Suprapubic skin (tissue), 4 donors: ENCODE measurements around the gene EVA1B. TPM values are rescaled to one million over a fixed set of nuclear protein-coding genes. Genes with fewer than 3 reads are reported as not detected.

ENCODE experiments used
- DNase-seq, 2 donors: peaks; one replicate each; pipeline ENCODE4 v3.0.0-alpha.2; 2019; ENCODE audit warnings: low spot score in 2 of 2
- H3K27ac ChIP-seq: fragments of 200-600 bp; sonication (generic); one replicate; pipeline ENCODE4 v1.5.1; 2019
- H3K27me3 ChIP-seq: fragments of 200-600 bp; sonication (generic); one replicate; pipeline ENCODE4 v1.5.1; 2019
- H3K36me3 ChIP-seq: fragments of 200-600 bp; sonication (generic); one replicate; pipeline ENCODE4 v1.5.1; 2019
- H3K4me1 ChIP-seq: fragments of 200-600 bp; sonication (generic); one replicate; pipeline ENCODE4 v1.5.1; 2019
- H3K4me3 ChIP-seq: fragments of 200-600 bp; sonication (generic); one replicate; pipeline ENCODE4 v1.5.1; 2019; ENCODE audit warnings: mild to moderate bottlenecking
- H3K9me3 ChIP-seq: fragments of 200-600 bp; sonication (generic); one replicate; pipeline ENCODE4 v1.5.1; 2019
- EP300 ChIP-seq: sonication (generic); formaldehyde crosslinking; IDR thresholded peaks from one replicate; pipeline ENCODE4 v1.6.1; 2017; ENCODE audit warnings: antibody characterized with exemption
- POLR2A ChIP-seq, 2 donors: fragments of 450-650 bp; IDR thresholded peaks; one replicate each; pipeline ENCODE4 v1.6.1; 2017; ENCODE audit warnings: antibody characterized with exemption in 2 of 2, mild to moderate bottlenecking in 2 of 2, moderate library complexity in 2 of 2
- POLR2AphosphoS5 ChIP-seq, 3 donors: sonication (generic); formaldehyde crosslinking; IDR thresholded peaks; one replicate each; pipeline ENCODE4 v1.6.1; 2017; ENCODE audit warnings: antibody characterized with exemption in 3 of 3
- WGBS: methylation state at CpG from one replicate; pipeline ENCODE4 v1.1.5; 2018; 5-methylcytosine and 5-hydroxymethylcytosine counted together
- total RNA-seq, 4 donors: library from RNA; depleted of rRNA; stranded (reverse); fragments of >200 nt; gene quantifications; one replicate each; pipeline ENCODE4 v1.1.0, GENCODE V29; 2016
- TF ChIP-seq, protein P1 (sequence below), 2 donors: fragments of 200-600 bp in 1 of 2; fragments of 450-650 bp in 1 of 2; sonication (generic) in 1 of 2; IDR thresholded peaks; one replicate each; pipeline ENCODE4 v1.5.1; 2016 to 2019; ENCODE audit warnings: antibody characterized with exemption in 2 of 2, mild to moderate bottlenecking in 1 of 2, moderate library complexity in 1 of 2

Gene EVA1B
- total RNA-seq, 4 donors from 2014 or later, result 13.3 to 28.0 (median 19.2) TPM

DNA sequence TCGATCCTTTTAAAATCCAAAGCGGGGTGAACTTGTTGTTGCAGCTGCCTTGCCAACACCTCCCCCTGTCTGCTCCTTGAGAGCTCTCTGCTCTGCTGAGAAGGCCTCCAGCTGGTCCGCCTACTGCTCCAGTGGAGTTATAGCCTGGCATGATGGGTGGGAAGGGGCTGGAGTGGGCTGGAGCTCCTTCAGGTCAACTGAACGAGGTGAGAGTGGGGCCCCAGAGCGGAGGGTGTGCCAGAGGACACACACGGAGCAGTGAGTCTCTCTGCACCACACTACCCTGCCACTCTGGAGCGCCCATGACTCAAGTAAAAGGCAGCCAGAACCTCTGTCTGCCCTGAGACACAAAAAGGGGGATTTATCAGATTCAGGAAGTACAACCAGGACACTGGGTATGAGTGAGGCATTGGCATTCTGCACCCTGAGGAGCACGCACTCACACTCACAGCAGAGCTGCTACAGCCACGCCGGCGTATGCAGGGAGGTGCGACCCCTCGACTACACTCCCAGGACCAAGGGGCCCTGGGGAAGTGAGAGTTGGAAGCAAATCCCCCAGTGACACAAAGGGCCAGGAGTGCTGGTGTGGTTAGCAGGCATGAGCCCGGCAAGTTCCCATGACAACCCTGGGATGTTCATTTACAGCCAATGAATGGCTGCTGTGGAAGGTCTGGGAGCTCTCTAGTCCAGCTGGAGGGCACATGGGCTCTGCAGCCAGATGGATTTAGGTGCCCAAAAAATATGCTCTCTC lies 28.0 kb upstream of the EVA1B start:
- H3K36me3 ChIP-seq, result peaks cover 57% of the 10 kb centered on the region
- H3K4me1 ChIP-seq, result peaks cover 38% of the 10 kb centered on the region
- H3K27me3 ChIP-seq, result no peaks in the 10 kb centered on the region
- no peak for TF ChIP-seq POLR2AphosphoS5 (IDR thresholded peaks at IDR 0.05)
- TF ChIP-seq, protein P1, sequence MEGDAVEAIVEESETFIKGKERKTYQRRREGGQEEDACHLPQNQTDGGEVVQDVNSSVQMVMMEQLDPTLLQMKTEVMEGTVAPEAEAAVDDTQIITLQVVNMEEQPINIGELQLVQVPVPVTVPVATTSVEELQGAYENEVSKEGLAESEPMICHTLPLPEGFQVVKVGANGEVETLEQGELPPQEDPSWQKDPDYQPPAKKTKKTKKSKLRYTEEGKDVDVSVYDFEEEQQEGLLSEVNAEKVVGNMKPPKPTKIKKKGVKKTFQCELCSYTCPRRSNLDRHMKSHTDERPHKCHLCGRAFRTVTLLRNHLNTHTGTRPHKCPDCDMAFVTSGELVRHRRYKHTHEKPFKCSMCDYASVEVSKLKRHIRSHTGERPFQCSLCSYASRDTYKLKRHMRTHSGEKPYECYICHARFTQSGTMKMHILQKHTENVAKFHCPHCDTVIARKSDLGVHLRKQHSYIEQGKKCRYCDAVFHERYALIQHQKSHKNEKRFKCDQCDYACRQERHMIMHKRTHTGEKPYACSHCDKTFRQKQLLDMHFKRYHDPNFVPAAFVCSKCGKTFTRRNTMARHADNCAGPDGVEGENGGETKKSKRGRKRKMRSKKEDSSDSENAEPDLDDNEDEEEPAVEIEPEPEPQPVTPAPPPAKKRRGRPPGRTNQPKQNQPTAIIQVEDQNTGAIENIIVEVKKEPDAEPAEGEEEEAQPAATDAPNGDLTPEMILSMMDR (IDR thresholded peaks at IDR 0.05), result no peak
- TF ChIP-seq EP300, result no peak
- TF ChIP-seq POLR2A (IDR thresholded peaks at IDR 0.05), result no peak
- WGBS, result 58% methylated on average over 13 of the region's 14 CpGs
- H3K27ac ChIP-seq, result peak overlapping the region; percentile 87
- no peaks in the 10 kb centered on the region for H3K9me3 ChIP-seq
- no peak for DNase-seq
- H3K4me3 ChIP-seq, result peak overlapping the region; percentile 15

DNA sequence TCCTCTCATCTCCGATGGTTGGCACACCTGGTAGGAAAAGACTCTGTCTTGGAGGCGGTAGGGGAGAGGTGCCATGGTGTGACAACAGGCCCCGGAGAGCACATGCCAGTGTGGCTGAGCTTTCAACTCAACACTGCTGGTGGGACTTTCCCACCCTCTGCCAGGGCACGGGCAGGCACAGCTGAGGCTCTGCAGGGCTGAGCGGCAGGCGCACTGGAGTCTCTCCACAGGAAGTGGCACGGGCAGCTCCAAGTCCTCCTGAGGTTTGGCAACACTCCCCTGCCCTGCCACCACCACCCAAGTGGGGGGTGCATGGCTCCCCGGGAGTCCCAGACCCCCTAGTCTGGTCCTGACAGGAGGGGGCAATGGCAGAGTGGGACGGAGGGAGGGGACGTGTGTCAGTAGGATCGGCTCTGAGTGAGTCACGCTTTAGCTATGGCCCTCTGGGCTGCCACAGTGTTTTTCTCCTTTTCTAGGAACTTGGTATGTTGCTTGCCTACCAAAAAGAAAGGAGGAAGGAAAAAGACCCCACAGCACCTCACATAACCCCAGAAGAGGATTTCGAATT lies 27.3 kb upstream of the EVA1B start:
- peak overlapping the region; percentile 15 for H3K4me3 ChIP-seq
- no peak for DNase-seq

DNA sequence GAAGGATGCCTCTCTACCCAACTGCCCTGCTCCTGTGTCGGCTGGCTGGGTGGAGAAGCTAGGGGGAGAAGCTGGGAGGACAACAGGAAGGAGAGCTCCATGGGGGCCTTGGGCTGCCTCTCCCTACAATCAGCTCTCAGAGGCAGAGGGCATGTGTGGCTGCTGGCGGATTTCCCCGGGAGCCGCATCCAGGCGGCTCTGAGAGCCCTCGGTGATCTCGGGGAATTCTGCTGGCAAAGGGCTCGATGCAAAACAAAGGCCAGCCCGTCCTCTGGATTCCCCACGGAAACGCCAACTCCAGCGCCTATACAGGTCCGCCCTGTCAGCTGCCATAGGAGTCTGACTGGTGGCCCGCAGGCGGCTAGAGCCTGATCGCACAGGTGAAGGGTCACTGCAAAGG lies 26.4 kb upstream of the EVA1B start:
- DNase-seq, result no peak
- Histone ChIP-seq H3K27ac (peak overlapping the region; percentile 87), H3K4me1 (peaks cover 38% of the 10 kb centered on the region), H3K27me3 (no peaks in the 10 kb centered on the region), H3K9me3 (no peaks in the 10 kb centered on the region), H3K4me3 (no peak overlapping the region), H3K36me3 (peaks cover 57% of the 10 kb centered on the region)
- TF ChIP-seq, protein P1 (IDR thresholded peaks at IDR 0.05), result no peak
- TF ChIP-seq EP300 (no peak), POLR2A (IDR thresholded peaks at IDR 0.05) (no peak), POLR2AphosphoS5 (IDR thresholded peaks at IDR 0.05) (no peak)
- WGBS, result 38% methylated on average over 9 of the region's 16 CpGs

More for the DNA sequence above, 27.3 kb upstream of the EVA1B start:
- H3K27me3 ChIP-seq, result no peaks in the 10 kb centered on the region
- peak overlapping the region; percentile 87 for H3K27ac ChIP-seq
- TF ChIP-seq EP300, result no peak
- TF ChIP-seq, protein P1 (IDR thresholded peaks at IDR 0.05), result no peak
- no peak for TF ChIP-seq POLR2AphosphoS5 (IDR thresholded peaks at IDR 0.05)
- TF ChIP-seq POLR2A (IDR thresholded peaks at IDR 0.05), result no peak
- peaks cover 38% of the 10 kb centered on the region for H3K4me1 ChIP-seq
- peaks cover 57% of the 10 kb centered on the region for H3K36me3 ChIP-seq
- WGBS, result 14% methylated on average over 8 of the region's 13 CpGs
- no peaks in the 10 kb centered on the region for H3K9me3 ChIP-seq

DNA sequence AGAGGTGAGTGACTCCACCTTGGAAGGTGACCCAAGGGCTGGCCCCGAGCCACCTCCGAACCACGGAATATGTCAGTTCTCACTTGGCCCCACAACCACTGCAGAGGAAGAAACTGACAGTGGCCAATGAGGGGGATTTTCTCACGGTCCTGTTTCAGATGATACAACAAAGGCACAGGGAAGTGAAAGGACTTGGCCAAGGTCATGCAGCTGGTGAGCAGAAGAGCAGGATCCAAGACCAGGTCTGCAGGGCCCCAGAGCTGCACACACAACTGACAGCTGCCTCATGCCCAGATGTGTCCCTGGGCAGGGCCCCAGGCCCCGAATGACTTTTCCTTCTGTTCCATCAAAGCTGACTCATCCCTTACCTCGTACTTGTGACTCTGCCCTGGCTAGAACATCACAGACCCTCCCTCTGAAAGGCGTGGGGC lies 25.8 kb upstream of the EVA1B start:
- Histone ChIP-seq H3K9me3 (no peaks in the 10 kb centered on the region), H3K27ac (peak overlapping the region; percentile 87), H3K27me3 (no peaks in the 10 kb centered on the region), H3K4me3 (no peak overlapping the region), H3K36me3 (peaks cover 56% of the 10 kb centered on the region), H3K4me1 (peaks cover 38% of the 10 kb centered on the region)
- WGBS, result 42% methylated on average over 5 of the region's 7 CpGs
- no peak for TF ChIP-seq POLR2A (IDR thresholded peaks at IDR 0.05)
- no peak for DNase-seq

DNA sequence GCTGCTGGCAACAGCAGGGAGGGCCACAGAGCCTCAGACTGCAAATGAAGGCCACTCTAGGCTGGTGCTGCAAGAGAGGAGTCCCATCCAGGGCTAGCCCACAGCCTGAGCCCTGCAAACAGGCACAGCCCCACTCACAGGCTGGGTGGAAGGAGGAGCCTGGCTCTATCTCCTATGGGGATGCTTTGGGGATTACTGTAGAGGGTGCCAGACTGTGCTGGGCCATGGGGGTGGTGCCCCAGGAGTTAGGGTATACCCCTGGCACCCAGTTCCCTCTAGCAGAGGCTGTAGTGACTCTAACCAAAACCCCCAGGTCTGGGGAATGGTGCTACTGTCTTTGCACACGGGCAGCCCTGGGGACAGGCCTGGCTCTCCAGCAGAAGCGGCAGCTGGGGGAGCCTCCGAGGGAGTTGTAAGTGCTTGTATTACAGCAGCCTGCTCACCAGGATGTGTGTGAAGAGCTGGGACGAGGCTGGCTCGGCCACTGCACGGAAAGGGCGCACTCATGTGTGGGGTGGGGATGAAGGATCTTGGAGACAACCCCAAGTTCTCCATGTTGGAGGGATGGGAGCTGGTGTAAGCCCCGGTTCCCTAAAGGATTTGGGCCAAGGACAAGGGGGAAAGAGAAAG lies 23.4 kb upstream of the EVA1B start:
- Histone ChIP-seq H3K27ac (no peak overlapping the region), H3K4me1 (peaks cover 37% of the 10 kb centered on the region), H3K36me3 (peaks cover 49% of the 10 kb centered on the region), H3K27me3 (no peaks in the 10 kb centered on the region), H3K9me3 (no peaks in the 10 kb centered on the region), H3K4me3 (no peak overlapping the region)
- no peak for DNase-seq
- WGBS, result 83% methylated on average over 4 of the region's 8 CpGs
- no peak for TF ChIP-seq POLR2A (IDR thresholded peaks at IDR 0.05)

DNA sequence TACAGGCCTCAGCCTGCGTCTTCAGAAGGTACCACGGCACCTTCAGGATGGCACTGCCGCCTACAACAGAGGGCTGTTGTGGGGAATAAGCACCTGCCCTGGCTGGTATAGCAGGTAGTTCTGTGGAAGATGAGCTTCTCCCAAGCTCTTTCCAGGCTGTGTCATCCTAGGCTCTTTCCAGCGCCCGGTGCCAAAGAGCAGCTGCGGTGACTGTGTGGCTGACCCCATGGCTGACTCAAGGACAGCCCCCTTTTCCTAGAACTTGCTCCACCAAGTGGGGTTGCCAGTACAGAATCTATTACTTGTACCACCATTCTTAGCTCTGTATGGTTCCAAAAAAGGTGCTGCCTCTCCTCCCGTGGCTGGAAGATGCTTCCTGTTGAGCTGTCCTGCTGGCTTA lies 21.9 kb upstream of the EVA1B start:
- Histone ChIP-seq H3K4me3 (no peak overlapping the region), H3K4me1 (peaks cover 22% of the 10 kb centered on the region), H3K36me3 (peaks cover 64% of the 10 kb centered on the region), H3K27ac (no peak overlapping the region), H3K9me3 (no peaks in the 10 kb centered on the region), H3K27me3 (no peaks in the 10 kb centered on the region)
- WGBS, result 91% methylated on average over 4 of the region's 7 CpGs
- no peak for DNase-seq
- TF ChIP-seq POLR2A (IDR thresholded peaks at IDR 0.05) (no peak), EP300 (no peak), POLR2AphosphoS5 (IDR thresholded peaks at IDR 0.05) (no peak)
- TF ChIP-seq, protein P1 (IDR thresholded peaks at IDR 0.05), result no peak
